GM06990 (cell line): ENCODE results near the gene PANK4.
"Not testable (repeated sequence)": the region's sequence is repeated elsewhere in the genome, so short reads cannot be mapped to it uniquely, and the experiment has no call there.

Experiments used
- DNase-seq: peaks from one replicate; pipeline ENCODE4 v3.0.0-alpha.2; 2011; ENCODE audit not compliant: insufficient read length; ENCODE audit errors: extremely low read depth
- H3K27me3 ChIP-seq: replicated peaks from 2 replicates; pipeline ENCODE4 v1.6.0; 2011; ENCODE audit warnings: low read length; ENCODE audit not compliant: control insufficient read depth, insufficient read depth
- H3K36me3 ChIP-seq: 2 replicates; pipeline ENCODE4 v1.5.1; 2011; ENCODE audit warnings: low read length; ENCODE audit not compliant: control insufficient read depth, insufficient read depth
- H3K4me3 ChIP-seq: replicated peaks from 2 replicates; pipeline ENCODE4 v1.5.1; 2011; ENCODE audit warnings: low read depth, mild to moderate bottlenecking, control low read depth, low read length
- CTCF ChIP-seq: IDR thresholded peaks from 2 replicates; pipeline ENCODE4 v1.5.1; 2011; ENCODE audit warnings: low read length, control low read depth, mild to moderate bottlenecking, inconsistent platforms; ENCODE audit not compliant: insufficient read depth, poor library complexity, severe bottlenecking

Gene PANK4

GRCh38 chr1:2556277-2556677, 29.9 kb upstream of the PANK4 start, which contains the start of gene TNFRSF14:
TSS of gene TNFRSF14 (plus strand) at chr1:2556371. CDS start at chr1:2556665, 294 bp downstream.
- TF ChIP-seq CTCF = peak; percentile 28
- H3K27me3 ChIP-seq = no peaks in the 10 kb centered on the region
- peak within 1 kb of the TSS; percentile 91 for H3K4me3 ChIP-seq
- DNase-seq = peak; percentile 74
- peaks cover 24% of the 10 kb centered on the region for H3K36me3 ChIP-seq

GRCh38 chr1:2555634-2556276, 29.4 kb upstream of the PANK4 start:
- H3K4me3 ChIP-seq = peak overlapping the region; percentile 91
- H3K36me3 ChIP-seq = peaks cover 23% of the 10 kb centered on the region
- DNase-seq = peak; percentile 79
- no peaks in the 10 kb centered on the region for H3K27me3 ChIP-seq
- TF ChIP-seq CTCF = no peak

- Histone ChIP-seq H3K4me3 (peak overlapping the region; percentile 91), H3K36me3 (peaks cover 17% of the 10 kb centered on the region), H3K27me3 (no peaks in the 10 kb centered on the region)
- DNase-seq = peak; percentile 68
- TF ChIP-seq CTCF = peak; percentile 85
Observed at GRCh38 chr1:2554621-2555387, 28.4 kb upstream of the PANK4 start.

- Histone ChIP-seq H3K4me3 (no peak overlapping the region), H3K27me3 (no peaks in the 10 kb centered on the region), H3K36me3 (peaks cover 12% of the 10 kb centered on the region)
- no peak for TF ChIP-seq CTCF
- DNase-seq = no peak
Observed at GRCh38 chr1:2553871-2554620, 27.6 kb upstream of the PANK4 start.

- H3K36me3 ChIP-seq, H3K4me3 ChIP-seq, H3K27me3 ChIP-seq, DNase-seq: not testable (repeated sequence)
Observed at GRCh38 chr1:2553076-2553475, 26.7 kb upstream of the PANK4 start.

- TF ChIP-seq CTCF = no peak
- DNase-seq = no peak
- Histone ChIP-seq H3K4me3 (no peak overlapping the region), H3K27me3 (no peaks in the 10 kb centered on the region), H3K36me3 (no peaks in the 10 kb centered on the region)
Observed at GRCh38 chr1:2552189-2552588, 25.8 kb upstream of the PANK4 start.

GRCh38 chr1:2551544-2551943, 25.1 kb upstream of the PANK4 start:
- not testable (repeated sequence) for DNase-seq, H3K27me3 ChIP-seq, H3K36me3 ChIP-seq, H3K4me3 ChIP-seq

- not testable (repeated sequence) for H3K27me3 ChIP-seq, H3K4me3 ChIP-seq, H3K36me3 ChIP-seq, DNase-seq
Observed at GRCh38 chr1:2550309-2550861, 24.0 kb upstream of the PANK4 start.
